ENCODE results near the gene YBX3. TPM values are rescaled to one million over a fixed set of nuclear protein-coding genes. Genes with fewer than 3 reads are reported as not detected.

The YBX3 gene
- polyA plus RNA-seq, 1 of the 3 experiments (the other 2 are of a cell fraction): 22.4 TPM

GRCh38 chr12:10663869-10664268 is 59.3 kb downstream of the YBX3 start:
- H3F3A ChIP-seq (replicated peaks; ENCODE audit: insufficient read depth): no peaks in the 10 kb centered on the region

More at GRCh38 chr12:10663869-10664268, 59.3 kb downstream of the YBX3 start:
- H3K4me1 ChIP-seq (ENCODE audit: control insufficient read depth in 1 of 2, insufficient read depth in 2 of 2, low read depth in 1 of 2, low read length in 1 of 2): no peaks in the 10 kb centered on the region
- no peaks in the 10 kb centered on the region for H3K9me3 ChIP-seq
- no peak overlapping the region for H3K9ac ChIP-seq
- TF ChIP-seq FOSL2 (IDR thresholded peaks at IDR 0.05; ENCODE audit: borderline replicate concordance, low read depth) (no peak), EP300 (IDR thresholded peaks at IDR 0.05; ENCODE audit: borderline replicate concordance in 1 of 2, low read depth in 1 of 2, low read length in 1 of 2) (no peak), FOXJ3 (CRISPR knock-in tag; IDR thresholded peaks at IDR 0.05) (no peak), ZBTB33 (IDR thresholded peaks at IDR 0.05; ENCODE audit: borderline replicate concordance, low read depth) (no peak), CTCF (IDR thresholded peaks at IDR 0.05) (no peak), TAF1 (IDR thresholded peaks at IDR 0.05; ENCODE audit: borderline replicate concordance, low read depth, low read length) (no peak), GABPA (IDR thresholded peaks at IDR 0.05; ENCODE audit: low read depth) (no peak), RCOR1 (IDR thresholded peaks at IDR 0.05; ENCODE audit: low read length) (no peak), CHD2 (IDR thresholded peaks at IDR 0.05; ENCODE audit: low read length, partially characterized antibody) (no peak), MAX (IDR thresholded peaks at IDR 0.05; ENCODE audit: low read depth) (no peak), YY1 (IDR thresholded peaks at IDR 0.05; ENCODE audit: low read depth) (no peak), NFIC (IDR thresholded peaks at IDR 0.05; ENCODE audit: borderline replicate concordance) (no peak), SMC3 (IDR thresholded peaks at IDR 0.05; ENCODE audit: low read depth, low read length) (no peak), MEF2A (IDR thresholded peaks at IDR 0.05; ENCODE audit: borderline replicate concordance, low read depth) (no peak), ELF1 (IDR thresholded peaks at IDR 0.05) (no peak), IRF3 (IDR thresholded peaks at IDR 0.05; ENCODE audit: low read depth, low read length) (no peak), RFX5 (IDR thresholded peaks at IDR 0.05; ENCODE audit: low read length) (no peak), MXI1 (IDR thresholded peaks at IDR 0.05; ENCODE audit: low read depth, low read length) (no peak)
- H3K4me2 ChIP-seq: no peak overlapping the region
- H2AFZ ChIP-seq (ENCODE audit: low read depth): no peak overlapping the region
- DNase-seq: no peak
- H3K27ac ChIP-seq (ENCODE audit: low read depth in 2 of 2, low read length in 1 of 2): no peak overlapping the region
- H3K9me2 ChIP-seq: no peaks in the 10 kb centered on the region
- no peaks in the 10 kb centered on the region for H3K79me2 ChIP-seq (ENCODE audit: insufficient read depth)
- H3K36me3 ChIP-seq (replicated peaks in 1 of 2; ENCODE audit: control insufficient read depth in 1 of 2, insufficient read depth in 2 of 2, low read length in 1 of 2): no peaks in the 10 kb centered on the region
- H3K27me3 ChIP-seq (ENCODE audit: insufficient read depth): peaks cover 11% of the 10 kb centered on the region; the same call in 1 of the 2 replicates
- ChIA-PET POLR2A (no interaction called here), CTCF (no interaction called here)
- H3K4me3 ChIP-seq (ENCODE audit: low read depth in 2 of 2, low read length in 1 of 2): no peak overlapping the region
- 8% methylated on average over 3 of the region's 3 CpGs for WGBS (ENCODE audit: low lambda C conversion rate)
- no peaks in the 10 kb centered on the region for H4K20me1 ChIP-seq (ENCODE audit: insufficient read depth)
